Left lung (tissue), 10 donors: ENCODE measurements around the gene PDIA4. TPM values are rescaled to one million over a fixed set of nuclear protein-coding genes. Genes with fewer than 3 reads are reported as not detected.
"Not testable (repeated sequence)": the region's sequence is repeated elsewhere in the genome, so short reads cannot be mapped to it uniquely, and the experiment has no call there.

ENCODE experiments used
- ATAC-seq: fragments of 200-7000 bp; cut with Tn5 transposase; one replicate; pipeline ENCODE4 v1.9.1; 2020; ENCODE audit warnings: moderate library complexity
- DNase-seq, 4 donors: peaks; one replicate each; pipeline ENCODE4 v3.0.0-alpha.2; 2013 to 2020
- H3K27ac ChIP-seq, 2 donors: fragments of 200-600 bp; sonication (generic) in 1 of 2; one replicate each; pipeline versions ENCODE4 v1.5.0 to v1.8.0; 2020 to 2021
- H3K27me3 ChIP-seq, 2 donors: fragments of 200-600 bp; sonication (generic) in 1 of 2; one replicate each; pipeline versions ENCODE4 v1.5.0 to v1.8.0; 2020 to 2021
- H3K36me3 ChIP-seq, 2 donors: fragments of 200-600 bp; sonication (generic) in 1 of 2; one replicate each; pipeline versions ENCODE4 v1.5.0 to v1.8.0; 2020 to 2021
- H3K4me1 ChIP-seq, 2 donors: fragments of 200-600 bp; one replicate each; pipeline ENCODE4 v1.8.0; 2021
- H3K4me3 ChIP-seq, 2 donors: fragments of 200-600 bp; sonication (generic) in 1 of 2; one replicate each; pipeline versions ENCODE4 v1.5.0 to v1.8.0; 2020 to 2021; ENCODE audit warnings: mild to moderate bottlenecking in 1 of 2
- H3K9me3 ChIP-seq, 2 donors: fragments of 200-600 bp; sonication (generic) in 1 of 2; one replicate each; pipeline versions ENCODE4 v1.5.0 to v1.8.0; 2020 to 2021
- CTCF ChIP-seq, 2 donors: fragments of 200-600 bp; sonication (generic) in 1 of 2; IDR thresholded peaks; one replicate each; pipeline versions ENCODE4 v1.5.0 to v1.8.0; 2021; ENCODE audit warnings: antibody characterized with exemption in 2 of 2
- intact Hi-C, 2 donors: fragments of 100-400 bp; cut with DNase I; formaldehyde crosslinking; loops; one replicate each; pipeline versions ENCODE4 v1.11.2 to v1.14.2; 2022
- polyA plus RNA-seq, 6 donors: library from polyadenylated mRNA; unstranded; fragments of 120-200 nt; gene quantifications; one replicate each; pipeline ENCODE4 v1.2.1, GENCODE V29; 2013; ENCODE audit not compliant: insufficient read length in 6 of 6
- total RNA-seq, 2 donors: library from RNA; stranded (reverse); fragmentation: NEBNext Ultra II Directional; extraction: Animal tissue kit (Norgen Biotek cat#: 25700); gene quantifications; one replicate each; pipeline ENCODE4 v1.2.1, GENCODE V29; 2021
- donor health status: DM: no; HTN: yes; CAD: no.
- donor health status: DM: no; HTN: no; CAD: no.

PDIA4 gene
- total and polyA plus RNA-seq, 8 donors = 136 to 239 (median 172) TPM

- ATAC-seq = no peak
Observed at GRCh38 chr7:149043936-149044335, 15.6 kb upstream of the PDIA4 start.

GRCh38 chr7:149041350-149041749 lies 13.0 kb upstream of the PDIA4 start:
- peaks cover 0 to 8% of the 10 kb centered on the region in 2 donors for H3K9me3 ChIP-seq
- H3K27me3 ChIP-seq = no peaks in the 10 kb centered on the region
- intact Hi-C loops = no loop called here
- H3K4me1 ChIP-seq = no peaks in the 10 kb centered on the region
- no peak for TF ChIP-seq CTCF (IDR thresholded peaks at IDR 0.05)
- ATAC-seq (no peak), DNase-seq (no peak)
- H3K27ac ChIP-seq = no peak overlapping the region
- no peak overlapping the region for H3K4me3 ChIP-seq
- H3K36me3 ChIP-seq = no peaks in the 10 kb centered on the region

More at GRCh38 chr7:149043936-149044335, 15.6 kb upstream of the PDIA4 start:
- no peaks in the 10 kb centered on the region for H3K27me3 ChIP-seq
- TF ChIP-seq CTCF (IDR thresholded peaks at IDR 0.05) = no peak
- H3K4me1 ChIP-seq = no peaks in the 10 kb centered on the region
- no peaks in the 10 kb centered on the region for H3K9me3 ChIP-seq
- no peaks in the 10 kb centered on the region for H3K36me3 ChIP-seq
- no peak overlapping the region for H3K4me3 ChIP-seq
- intact Hi-C loops = no loop called here
- no peak for DNase-seq
- H3K27ac ChIP-seq = no peak overlapping the region

- intact Hi-C loops = not testable (repeated sequence)
Observed at GRCh38 chr7:149038641-149039040, 10.3 kb upstream of the PDIA4 start.

GRCh38 chr7:149036676-149037075 lies 8.4 kb upstream of the PDIA4 start:
- H3K27me3 ChIP-seq = no peaks in the 10 kb centered on the region
- H3K9me3 ChIP-seq = peaks cover 0 to 10% of the 10 kb centered on the region in 2 donors
- H3K4me1 ChIP-seq = no peaks in the 10 kb centered on the region
- H3K4me3 ChIP-seq = no peak overlapping the region
- no peak overlapping the region for H3K27ac ChIP-seq
- no peaks in the 10 kb centered on the region for H3K36me3 ChIP-seq
- DNase-seq (no peak), ATAC-seq (no peak)
- no peak for TF ChIP-seq CTCF (IDR thresholded peaks at IDR 0.05)
- intact Hi-C loops = no loop called here

More at GRCh38 chr7:149038641-149039040, 10.3 kb upstream of the PDIA4 start:
- not testable (repeated sequence) for H3K4me1 ChIP-seq, H3K4me3 ChIP-seq, H3K27me3 ChIP-seq, H3K9me3 ChIP-seq, H3K36me3 ChIP-seq, DNase-seq, H3K27ac ChIP-seq, ATAC-seq

GRCh38 chr7:149031353-149031910 lies 3.1 kb upstream of the PDIA4 start:
- ATAC-seq = no peak
- H3K4me1 ChIP-seq = peaks cover 9 to 23% of the 10 kb centered on the region in 2 donors
- H3K27ac ChIP-seq = no peak overlapping the region
- no peak for TF ChIP-seq CTCF (IDR thresholded peaks at IDR 0.05)
- no peak overlapping the region for H3K4me3 ChIP-seq
- intact Hi-C loops = no loop called here
- no peaks in the 10 kb centered on the region for H3K27me3 ChIP-seq
- H3K36me3 ChIP-seq = no peaks in the 10 kb centered on the region
- no peak for DNase-seq
- H3K9me3 ChIP-seq = peaks cover 0 to 3% of the 10 kb centered on the region in 2 donors

GRCh38 chr7:149030439-149030838 lies 2.1 kb upstream of the PDIA4 start:
- intact Hi-C loops, DNase-seq, H3K9me3 ChIP-seq, H3K4me3 ChIP-seq, ATAC-seq, H3K27me3 ChIP-seq, H3K36me3 ChIP-seq, H3K27ac ChIP-seq: not testable (repeated sequence)
- peaks cover 14 to 32% of the 10 kb centered on the region in 2 donors for H3K4me1 ChIP-seq
